ENCODE data around the gene IGSF3. TPM values are rescaled to one million over a fixed set of nuclear protein-coding genes. Genes with fewer than 3 reads are reported as not detected.

Gene IGSF3
- total RNA-seq, 1 experiment from 2014 or later, result 32.4 TPM

DNA sequence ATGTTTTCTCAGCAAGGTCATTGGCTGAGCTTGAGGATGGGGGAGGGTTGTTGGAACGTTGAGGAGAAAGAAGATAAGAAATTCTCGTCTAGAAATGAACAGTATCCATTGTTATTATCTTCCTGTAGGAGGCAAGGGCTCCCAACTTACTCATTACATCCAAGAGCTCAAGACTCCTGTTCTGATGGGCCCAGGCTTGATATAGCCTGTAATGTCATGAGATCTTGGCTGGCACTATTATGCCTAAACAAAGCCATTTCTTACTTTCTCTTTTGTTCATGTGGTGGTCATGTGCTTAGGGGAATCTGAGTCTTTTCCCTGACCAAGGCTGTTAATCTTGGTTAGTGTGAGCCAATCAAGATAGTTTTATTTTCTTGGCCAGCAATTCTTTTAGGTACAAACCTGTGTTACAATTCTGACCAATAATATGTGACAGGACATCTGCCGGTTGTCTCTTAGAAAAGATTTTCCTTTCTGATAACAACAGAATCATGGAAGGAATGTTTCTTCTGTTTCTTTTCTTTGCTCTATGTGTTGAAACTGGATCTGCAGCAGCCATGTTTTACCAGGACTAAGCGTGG is 15.2 kb upstream of the IGSF3 start:
- POLR2A ChIA-PET, result no interaction called here
- H3K4me1 Mint-ChIP-seq, result peaks cover 8% of the 10 kb centered on the region
- TF ChIP-seq TEAD1 (CRISPR knock-in tag; IDR thresholded peaks at IDR 0.05) (no peak), RORB (CRISPR knock-in tag; IDR thresholded peaks at IDR 0.05) (no peak), SMAD4 (CRISPR knock-in tag; IDR thresholded peaks at IDR 0.05) (no peak), GTF2I (CRISPR knock-in tag; conservative IDR thresholded peaks at IDR 0.05) (no peak), ATF1 (CRISPR knock-in tag; IDR thresholded peaks at IDR 0.05) (no peak), ZNF219 (CRISPR knock-in tag; IDR thresholded peaks at IDR 0.05; ENCODE audit: borderline replicate concordance) (no peak), JUN (CRISPR knock-in tag; IDR thresholded peaks at IDR 0.05) (no peak), GRHL2 (CRISPR knock-in tag; IDR thresholded peaks at IDR 0.05; ENCODE audit: insufficient replicate concordance, severe bottlenecking) (no peak), ZNF416 (CRISPR knock-in tag; IDR thresholded peaks at IDR 0.05) (no peak), CREB1 (CRISPR knock-in tag; IDR thresholded peaks at IDR 0.05) (no peak)
- TF ChIP-seq, protein P1, sequence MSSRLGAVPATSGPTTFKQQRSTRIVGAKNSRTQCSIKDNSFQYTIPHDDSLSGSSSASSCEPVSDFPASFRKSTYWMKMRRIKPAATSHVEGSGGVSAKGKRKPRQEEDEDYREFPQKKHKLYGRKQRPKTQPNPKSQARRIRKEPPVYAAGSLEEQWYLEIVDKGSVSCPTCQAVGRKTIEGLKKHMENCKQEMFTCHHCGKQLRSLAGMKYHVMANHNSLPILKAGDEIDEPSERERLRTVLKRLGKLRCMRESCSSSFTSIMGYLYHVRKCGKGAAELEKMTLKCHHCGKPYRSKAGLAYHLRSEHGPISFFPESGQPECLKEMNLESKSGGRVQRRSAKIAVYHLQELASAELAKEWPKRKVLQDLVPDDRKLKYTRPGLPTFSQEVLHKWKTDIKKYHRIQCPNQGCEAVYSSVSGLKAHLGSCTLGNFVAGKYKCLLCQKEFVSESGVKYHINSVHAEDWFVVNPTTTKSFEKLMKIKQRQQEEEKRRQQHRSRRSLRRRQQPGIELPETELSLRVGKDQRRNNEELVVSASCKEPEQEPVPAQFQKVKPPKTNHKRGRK (CRISPR knock-in tag; IDR thresholded peaks at IDR 0.05; ENCODE audit: borderline replicate concordance), result no peak
- TF ChIP-seq, protein P2, sequence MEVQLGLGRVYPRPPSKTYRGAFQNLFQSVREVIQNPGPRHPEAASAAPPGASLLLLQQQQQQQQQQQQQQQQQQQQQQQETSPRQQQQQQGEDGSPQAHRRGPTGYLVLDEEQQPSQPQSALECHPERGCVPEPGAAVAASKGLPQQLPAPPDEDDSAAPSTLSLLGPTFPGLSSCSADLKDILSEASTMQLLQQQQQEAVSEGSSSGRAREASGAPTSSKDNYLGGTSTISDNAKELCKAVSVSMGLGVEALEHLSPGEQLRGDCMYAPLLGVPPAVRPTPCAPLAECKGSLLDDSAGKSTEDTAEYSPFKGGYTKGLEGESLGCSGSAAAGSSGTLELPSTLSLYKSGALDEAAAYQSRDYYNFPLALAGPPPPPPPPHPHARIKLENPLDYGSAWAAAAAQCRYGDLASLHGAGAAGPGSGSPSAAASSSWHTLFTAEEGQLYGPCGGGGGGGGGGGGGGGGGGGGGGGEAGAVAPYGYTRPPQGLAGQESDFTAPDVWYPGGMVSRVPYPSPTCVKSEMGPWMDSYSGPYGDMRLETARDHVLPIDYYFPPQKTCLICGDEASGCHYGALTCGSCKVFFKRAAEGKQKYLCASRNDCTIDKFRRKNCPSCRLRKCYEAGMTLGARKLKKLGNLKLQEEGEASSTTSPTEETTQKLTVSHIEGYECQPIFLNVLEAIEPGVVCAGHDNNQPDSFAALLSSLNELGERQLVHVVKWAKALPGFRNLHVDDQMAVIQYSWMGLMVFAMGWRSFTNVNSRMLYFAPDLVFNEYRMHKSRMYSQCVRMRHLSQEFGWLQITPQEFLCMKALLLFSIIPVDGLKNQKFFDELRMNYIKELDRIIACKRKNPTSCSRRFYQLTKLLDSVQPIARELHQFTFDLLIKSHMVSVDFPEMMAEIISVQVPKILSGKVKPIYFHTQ (CRISPR knock-in tag; IDR thresholded peaks at IDR 0.05), result no peak
- TF ChIP-seq, protein P3, sequence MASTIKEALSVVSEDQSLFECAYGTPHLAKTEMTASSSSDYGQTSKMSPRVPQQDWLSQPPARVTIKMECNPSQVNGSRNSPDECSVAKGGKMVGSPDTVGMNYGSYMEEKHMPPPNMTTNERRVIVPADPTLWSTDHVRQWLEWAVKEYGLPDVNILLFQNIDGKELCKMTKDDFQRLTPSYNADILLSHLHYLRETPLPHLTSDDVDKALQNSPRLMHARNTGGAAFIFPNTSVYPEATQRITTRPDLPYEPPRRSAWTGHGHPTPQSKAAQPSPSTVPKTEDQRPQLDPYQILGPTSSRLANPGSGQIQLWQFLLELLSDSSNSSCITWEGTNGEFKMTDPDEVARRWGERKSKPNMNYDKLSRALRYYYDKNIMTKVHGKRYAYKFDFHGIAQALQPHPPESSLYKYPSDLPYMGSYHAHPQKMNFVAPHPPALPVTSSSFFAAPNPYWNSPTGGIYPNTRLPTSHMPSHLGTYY (CRISPR knock-in tag; IDR thresholded peaks at IDR 0.05), result no peak
- TF ChIP-seq, protein P4, sequence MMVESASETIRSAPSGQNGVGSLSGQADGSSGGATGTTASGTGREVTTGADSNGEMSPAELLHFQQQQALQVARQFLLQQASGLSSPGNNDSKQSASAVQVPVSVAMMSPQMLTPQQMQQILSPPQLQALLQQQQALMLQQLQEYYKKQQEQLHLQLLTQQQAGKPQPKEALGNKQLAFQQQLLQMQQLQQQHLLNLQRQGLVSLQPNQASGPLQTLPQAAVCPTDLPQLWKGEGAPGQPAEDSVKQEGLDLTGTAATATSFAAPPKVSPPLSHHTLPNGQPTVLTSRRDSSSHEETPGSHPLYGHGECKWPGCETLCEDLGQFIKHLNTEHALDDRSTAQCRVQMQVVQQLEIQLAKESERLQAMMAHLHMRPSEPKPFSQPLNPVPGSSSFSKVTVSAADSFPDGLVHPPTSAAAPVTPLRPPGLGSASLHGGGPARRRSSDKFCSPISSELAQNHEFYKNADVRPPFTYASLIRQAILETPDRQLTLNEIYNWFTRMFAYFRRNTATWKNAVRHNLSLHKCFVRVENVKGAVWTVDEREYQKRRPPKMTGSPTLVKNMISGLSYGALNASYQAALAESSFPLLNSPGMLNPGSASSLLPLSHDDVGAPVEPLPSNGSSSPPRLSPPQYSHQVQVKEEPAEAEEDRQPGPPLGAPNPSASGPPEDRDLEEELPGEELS (CRISPR knock-in tag; IDR thresholded peaks at IDR 0.05), result no peak
- TF ChIP-seq, protein P5, sequence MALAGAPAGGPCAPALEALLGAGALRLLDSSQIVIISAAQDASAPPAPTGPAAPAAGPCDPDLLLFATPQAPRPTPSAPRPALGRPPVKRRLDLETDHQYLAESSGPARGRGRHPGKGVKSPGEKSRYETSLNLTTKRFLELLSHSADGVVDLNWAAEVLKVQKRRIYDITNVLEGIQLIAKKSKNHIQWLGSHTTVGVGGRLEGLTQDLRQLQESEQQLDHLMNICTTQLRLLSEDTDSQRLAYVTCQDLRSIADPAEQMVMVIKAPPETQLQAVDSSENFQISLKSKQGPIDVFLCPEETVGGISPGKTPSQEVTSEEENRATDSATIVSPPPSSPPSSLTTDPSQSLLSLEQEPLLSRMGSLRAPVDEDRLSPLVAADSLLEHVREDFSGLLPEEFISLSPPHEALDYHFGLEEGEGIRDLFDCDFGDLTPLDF (CRISPR knock-in tag; IDR thresholded peaks at IDR 0.05), result no peak
- TF ChIP-seq, protein P6, sequence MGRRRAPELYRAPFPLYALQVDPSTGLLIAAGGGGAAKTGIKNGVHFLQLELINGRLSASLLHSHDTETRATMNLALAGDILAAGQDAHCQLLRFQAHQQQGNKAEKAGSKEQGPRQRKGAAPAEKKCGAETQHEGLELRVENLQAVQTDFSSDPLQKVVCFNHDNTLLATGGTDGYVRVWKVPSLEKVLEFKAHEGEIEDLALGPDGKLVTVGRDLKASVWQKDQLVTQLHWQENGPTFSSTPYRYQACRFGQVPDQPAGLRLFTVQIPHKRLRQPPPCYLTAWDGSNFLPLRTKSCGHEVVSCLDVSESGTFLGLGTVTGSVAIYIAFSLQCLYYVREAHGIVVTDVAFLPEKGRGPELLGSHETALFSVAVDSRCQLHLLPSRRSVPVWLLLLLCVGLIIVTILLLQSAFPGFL (CRISPR knock-in tag; IDR thresholded peaks at IDR 0.05; ENCODE audit: borderline replicate concordance), result no peak
- TF ChIP-seq, protein P7, sequence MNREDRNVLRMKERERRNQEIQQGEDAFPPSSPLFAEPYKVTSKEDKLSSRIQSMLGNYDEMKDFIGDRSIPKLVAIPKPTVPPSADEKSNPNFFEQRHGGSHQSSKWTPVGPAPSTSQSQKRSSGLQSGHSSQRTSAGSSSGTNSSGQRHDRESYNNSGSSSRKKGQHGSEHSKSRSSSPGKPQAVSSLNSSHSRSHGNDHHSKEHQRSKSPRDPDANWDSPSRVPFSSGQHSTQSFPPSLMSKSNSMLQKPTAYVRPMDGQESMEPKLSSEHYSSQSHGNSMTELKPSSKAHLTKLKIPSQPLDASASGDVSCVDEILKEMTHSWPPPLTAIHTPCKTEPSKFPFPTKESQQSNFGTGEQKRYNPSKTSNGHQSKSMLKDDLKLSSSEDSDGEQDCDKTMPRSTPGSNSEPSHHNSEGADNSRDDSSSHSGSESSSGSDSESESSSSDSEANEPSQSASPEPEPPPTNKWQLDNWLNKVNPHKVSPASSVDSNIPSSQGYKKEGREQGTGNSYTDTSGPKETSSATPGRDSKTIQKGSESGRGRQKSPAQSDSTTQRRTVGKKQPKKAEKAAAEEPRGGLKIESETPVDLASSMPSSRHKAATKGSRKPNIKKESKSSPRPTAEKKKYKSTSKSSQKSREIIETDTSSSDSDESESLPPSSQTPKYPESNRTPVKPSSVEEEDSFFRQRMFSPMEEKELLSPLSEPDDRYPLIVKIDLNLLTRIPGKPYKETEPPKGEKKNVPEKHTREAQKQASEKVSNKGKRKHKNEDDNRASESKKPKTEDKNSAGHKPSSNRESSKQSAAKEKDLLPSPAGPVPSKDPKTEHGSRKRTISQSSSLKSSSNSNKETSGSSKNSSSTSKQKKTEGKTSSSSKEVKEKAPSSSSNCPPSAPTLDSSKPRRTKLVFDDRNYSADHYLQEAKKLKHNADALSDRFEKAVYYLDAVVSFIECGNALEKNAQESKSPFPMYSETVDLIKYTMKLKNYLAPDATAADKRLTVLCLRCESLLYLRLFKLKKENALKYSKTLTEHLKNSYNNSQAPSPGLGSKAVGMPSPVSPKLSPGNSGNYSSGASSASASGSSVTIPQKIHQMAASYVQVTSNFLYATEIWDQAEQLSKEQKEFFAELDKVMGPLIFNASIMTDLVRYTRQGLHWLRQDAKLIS (CRISPR knock-in tag; IDR thresholded peaks at IDR 0.05; ENCODE audit: borderline replicate concordance), result no peak
- peaks cover 4% of the 10 kb centered on the region; the same call in 1 of the 2 replicates for H3K9me3 Mint-ChIP-seq
- no peak overlapping the region for H3K4me3 Mint-ChIP-seq
- DNase-seq (ENCODE audit: low spot score), result no peak
- H3K27me3 Mint-ChIP-seq (ENCODE audit: low read depth), result no peaks in the 10 kb centered on the region; the same call in 1 of the 2 replicates
- CTCF ChIA-PET, result no interaction called here
- no peaks in the 10 kb centered on the region for H3K36me3 Mint-ChIP-seq
- no peak for ATAC-seq
- no peak overlapping the region for H3K27ac Mint-ChIP-seq

All from WTC11 (cell line).